RPMI7951 (cell line): ENCODE results near the gene FABP7. TPM values are rescaled to one million over a fixed set of nuclear protein-coding genes. Genes with fewer than 3 reads are reported as not detected.

Source experiments
- DNase-seq: peaks from one replicate; pipeline ENCODE4 v3.0.0-alpha.2; 2012; ENCODE audit warnings: low read depth
- total RNA-seq: library from RNA; depleted of rRNA; stranded (reverse); fragments of >200 nt; shearing (Covaris generic); gene quantifications from 2 replicates; pipeline ENCODE4 v1.2.3, GENCODE V29; 2014

Gene FABP7
- total RNA-seq, 1 experiment from 2014 or later = 0.60 TPM

- no peak for DNase-seq
These were observed 20.6 kb upstream of the FABP7 start for GRCh38 chr6:122758927-122759334.

GRCh38 chr6:122760330-122760729 is 19.2 kb upstream of the FABP7 start:
- no peak for DNase-seq

- no peak for DNase-seq
These were observed 13.3 kb upstream of the FABP7 start for GRCh38 chr6:122766256-122766655.

- no peak for DNase-seq
These were observed 8.5 kb upstream of the FABP7 start for GRCh38 chr6:122770835-122771601.

- DNase-seq = no peak
These were observed 6.6 kb upstream of the FABP7 start for GRCh38 chr6:122772724-122773415.

- no peak for DNase-seq
These were observed 3.5 kb upstream of the FABP7 start for GRCh38 chr6:122775975-122776374.

- no peak for DNase-seq
These were observed 1.2 kb upstream of the FABP7 start for GRCh38 chr6:122778302-122778701.

GRCh38 chr6:122778985-122779661 is 393 bp upstream of the FABP7 start:
- peak; percentile 16 for DNase-seq

- no peak for DNase-seq
These were observed 598 bp downstream of the FABP7 start for GRCh38 chr6:122780114-122780513.

- no peak for DNase-seq
These were observed 2.2 kb downstream of the FABP7 start for GRCh38 chr6:122781716-122782115.

- no peak for DNase-seq
These were observed 3.9 kb downstream of the FABP7 start for GRCh38 chr6:122783401-122783800.

GRCh38 chr6:122785891-122786290 is 6.4 kb downstream of the FABP7 start:
- DNase-seq = no peak

GRCh38 chr6:122787721-122788120 is 8.2 kb downstream of the FABP7 start:
- no peak for DNase-seq

GRCh38 chr6:122788208-122788607 is 8.7 kb downstream of the FABP7 start:
- DNase-seq = no peak

GRCh38 chr6:122788663-122789181 is 9.2 kb downstream of the FABP7 start:
- no peak for DNase-seq

- DNase-seq = peak; percentile 61
These were observed 9.9 kb downstream of the FABP7 start, which contains the start of gene SMPDL3A for GRCh38 chr6:122789182-122790027. Gene SMPDL3A (plus strand): TSS chr6:122789258. CDS start chr6:122789347, 89 bp downstream.

- no peak for DNase-seq
These were observed 10.5 kb downstream of the FABP7 start for GRCh38 chr6:122790028-122790422.

GRCh38 chr6:122790423-122791309 is 11.2 kb downstream of the FABP7 start:
- peak; percentile 29 for DNase-seq

GRCh38 chr6:122791310-122791679 is 11.8 kb downstream of the FABP7 start:
- DNase-seq = no peak

- no peak for DNase-seq
These were observed 13.2 kb downstream of the FABP7 start for GRCh38 chr6:122792766-122793165.
